ENCODE results near the gene DCST2.

The DCST2 gene

DNA sequence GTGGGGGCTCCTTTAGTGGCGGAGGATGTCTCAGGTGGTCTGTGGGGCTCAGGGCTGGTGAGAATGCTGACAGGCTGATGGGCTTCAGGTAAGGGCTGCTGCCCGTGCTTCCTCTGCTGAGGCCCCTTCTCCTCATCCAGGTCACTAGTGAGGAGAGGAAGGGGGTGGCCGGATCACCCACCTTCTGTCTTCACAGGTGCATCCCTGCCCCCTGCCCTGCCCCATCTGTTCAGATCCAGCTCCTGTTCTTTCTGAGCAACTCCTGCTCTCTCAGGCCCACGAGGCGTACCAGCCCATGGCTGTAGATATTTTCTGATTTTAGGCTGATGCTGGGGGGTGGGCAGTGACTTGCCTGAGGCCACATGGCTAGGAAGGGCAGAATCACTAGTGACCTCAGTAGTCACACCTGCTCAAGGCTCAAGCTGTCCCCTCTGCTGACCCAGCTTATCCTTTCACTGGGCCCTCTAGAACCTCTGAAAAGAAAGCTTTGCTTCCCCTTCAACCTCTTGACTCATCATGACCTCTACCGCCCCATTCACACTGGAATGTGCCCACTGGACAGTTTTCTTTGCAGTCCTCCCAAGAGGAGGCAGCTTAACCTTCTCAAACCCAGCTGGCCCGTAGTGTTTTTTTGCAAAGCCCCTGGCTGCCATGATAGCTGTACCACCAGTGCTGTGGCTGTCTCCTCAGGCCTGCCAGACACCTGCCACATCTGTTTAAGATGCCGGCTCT lies 14.8 kb downstream of the DCST2 start:
- no peak for TF ChIP-seq CTCF (conservative IDR thresholded peaks at IDR 0.05)
- peak overlapping the region; percentile 81; the same call in 1 of the 2 replicates for H3K27ac ChIP-seq

DNA sequence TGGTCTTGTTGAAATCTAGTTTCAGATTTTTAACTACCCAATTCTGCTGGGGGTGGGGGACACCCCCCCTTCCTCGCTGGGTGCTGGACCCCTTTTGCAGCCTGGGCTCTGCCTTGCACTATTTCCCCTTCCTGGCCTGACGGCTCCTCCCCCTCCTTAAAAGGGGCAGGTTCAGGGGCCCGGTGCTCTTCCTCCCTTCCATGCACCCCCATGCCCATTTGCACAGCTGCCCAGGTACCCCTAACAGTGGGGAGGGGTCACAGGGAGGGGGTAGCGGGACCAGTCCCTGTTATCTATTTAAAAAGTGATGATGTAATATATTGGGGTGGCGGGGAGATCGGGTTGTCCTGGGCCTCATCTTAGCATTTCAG lies 15.7 kb downstream of the DCST2 start:
- H3K27ac ChIP-seq: peak overlapping the region; percentile 81
- no peak for TF ChIP-seq CTCF (conservative IDR thresholded peaks at IDR 0.05)

DNA sequence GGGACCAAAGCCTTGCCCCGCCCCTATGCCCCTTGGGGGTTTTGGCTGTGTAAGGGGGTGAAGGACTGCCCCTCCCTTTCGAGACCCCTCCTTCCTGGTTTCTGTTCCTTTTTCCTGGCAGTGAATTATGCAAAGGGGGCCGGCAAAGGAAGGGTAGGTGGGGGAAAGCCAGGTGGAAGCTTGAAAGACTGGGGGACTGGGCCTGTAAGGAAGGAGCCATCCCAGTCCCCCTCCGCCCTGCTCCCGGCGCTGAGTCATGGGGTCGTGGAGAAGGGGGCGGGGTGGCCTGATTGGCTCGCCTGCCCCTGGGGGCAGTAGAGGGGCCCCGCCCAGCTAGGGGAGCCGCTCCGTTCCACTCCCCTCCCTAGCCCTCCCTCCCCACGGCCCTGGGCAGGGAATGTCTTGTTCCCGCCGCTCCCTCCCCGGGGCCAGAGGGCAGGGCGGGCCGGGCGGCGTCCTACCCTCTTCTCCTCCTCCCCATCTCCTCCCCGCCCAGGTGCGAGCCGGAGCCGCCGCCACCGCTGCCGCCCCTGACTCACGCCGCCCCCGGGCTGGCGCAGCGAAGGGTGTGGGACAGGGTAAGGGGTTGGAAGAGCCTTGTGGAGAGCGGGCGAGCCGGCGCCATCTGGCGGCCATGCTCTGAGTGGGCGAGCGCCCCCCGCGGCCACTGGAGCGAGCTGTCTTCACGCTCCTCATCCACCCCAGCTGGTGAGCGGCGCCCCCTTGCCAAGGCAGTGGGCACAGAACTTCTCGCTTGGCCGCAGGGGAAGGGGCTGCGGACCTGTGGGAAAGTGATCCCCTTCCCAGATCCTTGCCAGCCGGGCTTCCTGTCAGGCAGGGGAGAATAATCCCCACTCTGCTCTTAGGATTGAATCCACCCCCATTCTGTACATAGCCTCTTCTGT lies 16.3 kb downstream of the DCST2 start:
- TF ChIP-seq CTCF (conservative IDR thresholded peaks at IDR 0.05): peak; percentile 100
- peak overlapping the region; percentile 81 for H3K27ac ChIP-seq

DNA sequence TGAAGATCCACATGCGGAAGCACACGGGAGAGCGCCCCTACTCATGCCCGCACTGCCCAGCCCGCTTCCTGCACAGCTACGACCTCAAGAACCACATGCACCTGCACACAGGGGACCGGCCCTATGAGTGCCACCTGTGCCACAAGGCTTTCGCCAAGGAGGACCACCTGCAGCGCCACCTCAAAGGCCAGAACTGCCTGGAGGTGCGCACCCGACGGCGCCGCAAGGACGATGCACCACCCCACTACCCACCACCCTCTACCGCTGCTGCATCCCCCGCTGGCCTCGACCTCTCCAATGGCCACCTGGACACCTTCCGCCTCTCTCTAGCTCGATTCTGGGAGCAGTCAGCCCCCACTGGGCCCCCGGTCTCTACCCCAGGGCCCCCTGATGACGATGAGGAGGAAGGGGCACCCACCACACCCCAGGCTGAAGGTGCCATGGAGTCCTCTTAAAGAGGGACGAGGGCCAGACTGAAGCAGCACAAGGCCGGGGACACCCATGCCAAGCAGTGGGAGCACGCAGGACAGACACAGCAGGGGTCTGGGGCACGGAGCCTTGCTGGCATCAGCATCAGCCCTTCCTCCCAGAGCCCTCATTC lies 17.2 kb downstream of the DCST2 start:
- no peak for TF ChIP-seq CTCF (conservative IDR thresholded peaks at IDR 0.05)
- peak overlapping the region; percentile 81 for H3K27ac ChIP-seq

DNA sequence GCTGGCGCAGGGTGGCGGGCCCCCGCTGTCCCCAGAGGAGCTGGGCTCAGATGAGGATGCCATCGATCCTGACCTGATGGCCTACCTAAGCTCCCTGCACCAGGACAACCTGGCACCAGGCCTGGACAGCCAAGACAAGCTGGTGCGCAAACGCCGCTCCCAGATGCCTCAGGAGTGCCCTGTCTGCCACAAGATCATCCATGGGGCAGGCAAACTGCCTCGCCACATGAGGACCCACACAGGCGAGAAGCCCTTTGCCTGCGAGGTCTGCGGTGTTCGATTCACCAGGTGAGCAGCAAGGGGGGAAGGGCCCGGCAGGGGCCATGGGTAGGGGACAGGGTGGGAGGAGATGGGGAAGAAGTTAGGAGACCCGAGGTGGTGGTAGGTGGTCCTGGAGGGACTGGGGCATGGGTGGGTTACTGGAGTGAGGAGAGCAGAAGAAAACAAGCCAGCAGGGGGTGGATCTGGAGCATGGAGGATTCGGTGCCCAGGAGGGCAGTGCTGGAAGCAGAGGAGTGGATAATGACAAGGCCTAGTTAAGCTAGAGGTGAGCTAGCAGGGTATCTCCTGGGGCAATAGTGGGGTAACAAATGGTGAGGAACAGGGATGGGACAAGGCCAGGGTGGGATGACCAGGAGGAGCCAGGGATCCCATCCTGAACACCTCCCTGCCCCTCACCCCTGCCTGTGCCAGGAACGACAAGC lies 17.9 kb downstream of the DCST2 start:
- peak overlapping the region; percentile 81 for H3K27ac ChIP-seq
- TF ChIP-seq CTCF (conservative IDR thresholded peaks at IDR 0.05): no peak

DNA sequence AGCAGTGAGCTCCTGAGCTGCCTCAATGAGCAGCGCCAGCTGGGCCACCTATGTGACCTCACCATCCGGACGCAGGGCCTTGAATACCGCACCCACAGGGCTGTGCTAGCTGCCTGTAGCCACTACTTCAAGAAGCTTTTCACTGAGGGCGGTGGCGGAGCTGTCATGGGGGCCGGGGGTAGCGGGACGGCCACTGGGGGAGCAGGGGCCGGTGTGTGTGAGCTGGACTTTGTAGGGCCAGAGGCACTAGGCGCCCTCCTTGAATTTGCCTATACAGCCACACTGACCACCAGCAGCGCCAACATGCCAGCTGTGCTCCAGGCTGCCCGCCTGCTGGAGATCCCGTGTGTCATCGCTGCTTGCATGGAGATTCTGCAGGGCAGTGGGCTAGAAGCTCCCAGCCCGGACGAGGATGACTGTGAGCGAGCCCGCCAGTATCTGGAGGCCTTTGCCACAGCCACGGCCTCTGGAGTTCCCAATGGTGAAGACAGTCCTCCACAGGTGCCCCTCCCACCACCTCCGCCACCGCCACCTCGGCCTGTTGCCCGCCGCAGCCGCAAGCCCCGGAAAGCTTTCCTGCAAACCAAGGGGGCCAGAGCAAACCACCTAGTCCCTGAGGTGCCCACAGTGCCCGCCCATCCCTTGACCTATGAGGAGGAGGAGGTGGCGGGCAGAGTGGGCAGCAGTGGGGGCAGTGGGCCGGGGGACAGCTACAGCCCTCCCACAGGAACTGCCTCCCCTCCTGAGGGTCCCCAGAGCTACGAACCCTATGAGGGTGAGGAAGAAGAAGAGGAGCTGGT lies 18.7 kb downstream of the DCST2 start:
- no peak for TF ChIP-seq CTCF (conservative IDR thresholded peaks at IDR 0.05)
- H3K27ac ChIP-seq: peak overlapping the region; percentile 81

Data from VCaP (cell line).